Activated naive CD4-positive, alpha-beta T cell treated with anti-CD3 and anti-CD28 coated beads, Interleukin-2, amount 10 ng/mL, durations not matched to agents 5 hours and 36 hours (primary cell): Measurements from ENCODE around the gene ADAMTS4. TPM values are rescaled to one million over a fixed set of nuclear protein-coding genes. Genes with fewer than 3 reads are reported as not detected.

Experiments
- microRNA-seq: library from miRNA; unstranded; fragments of <30 nt; microRNA quantifications from one replicate; pipeline ENCODE4 v1.2.0, GENCODE V29; 2022; ENCODE audit warnings: borderline microRNAs expressed, borderline replicate concordance
- total RNA-seq, 2 experiments: library from RNA; stranded (reverse); gene quantifications; one replicate each; pipeline ENCODE4 v1.2.3, GENCODE V29; 2021

ADAMTS4 gene
- total RNA-seq: 1 to 10 TPM; 1.8 to 1.9 TPM

GRCh38 chr1:161198897-161199431 is at the start of gene ADAMTS4:
Gene ADAMTS4, minus strand, starts transcription at chr1:161199054. Its CDS starts 427 bp downstream, at chr1:161198627.

GRCh38 chr1:161238039-161238473 is 39.2 kb upstream of the ADAMTS4 start, which contains the start of gene NR1I3:
Gene NR1I3, minus strand, starts transcription at chr1:161238203. Its CDS starts 1,638 bp downstream, at chr1:161236565.

GRCh38 chr1:161225534-161226319 is 26.9 kb upstream of the ADAMTS4 start, which contains the start of gene TOMM40L:
Gene TOMM40L, plus strand, starts transcription at chr1:161226060. Its CDS starts 430 bp downstream, at chr1:161226490.

GRCh38 chr1:161215076-161215475 is 16.2 kb upstream of the ADAMTS4 start, which contains the start of gene FCER1G:
Gene FCER1G, plus strand, starts transcription at chr1:161215295. Its CDS starts 27 bp downstream, at chr1:161215322.

GRCh38 chr1:161201836-161202712 is 3.2 kb upstream of the ADAMTS4 start, which contains the start of gene NDUFS2:
Gene NDUFS2, plus strand, starts transcription at chr1:161202367. Its CDS starts 19 bp downstream, at chr1:161202386.

GRCh38 chr1:161177112-161177935 is 21.5 kb downstream of the ADAMTS4 start, which contains the start of gene B4GALT3:
Gene B4GALT3, minus strand, starts transcription at chr1:161177507. Its CDS starts 1,447 bp downstream, at chr1:161176060.

GRCh38 chr1:161165742-161166668 is 32.8 kb downstream of the ADAMTS4 start, which contains the start of gene PPOX:
Gene PPOX, plus strand, starts transcription at chr1:161166426. Its CDS starts 422 bp downstream, at chr1:161166848.

GRCh38 chr1:161159087-161159912 is 39.6 kb downstream of the ADAMTS4 start, which contains the start of gene USP21:
Gene USP21, plus strand, starts transcription at chr1:161159500. Its CDS starts 1,141 bp downstream, at chr1:161160641.

GRCh38 chr1:161153682-161154337 is 45.0 kb downstream of the ADAMTS4 start, which contains the start of gene UFC1:
Gene UFC1, plus strand, starts transcription at chr1:161153978. Its CDS starts 20 bp downstream, at chr1:161153998.

Small RNAs within 50 kb of the gene (microRNA-seq; reads per million reads assigned to microRNA genes)
- not detected for gene MIR5187

Other genes starting within 250 kb of the ADAMTS4 start
- not detected for gene ITLN2, start 244.2 kb downstream of the ADAMTS4 start, total RNA-seq
- 10 to 100 TPM; 16.2 to 20.7 TPM for gene F11R, start 177.9 kb downstream of the ADAMTS4 start, total RNA-seq
- gene TSTD1, start 160.1 kb downstream of the ADAMTS4 start, total RNA-seq: 10 to 100 TPM; 60.7 to 63.0 TPM
- 10 to 100 TPM; 62.5 to 63.9 TPM for gene USF1, start 153.1 kb downstream of the ADAMTS4 start, total RNA-seq
- gene ARHGAP30, start 129.2 kb downstream of the ADAMTS4 start, total RNA-seq: 100 to 1,000 TPM; 304 to 324 TPM
- gene NECTIN4, start 109.5 kb downstream of the ADAMTS4 start, total RNA-seq: not detected
- under 1 TPM; 0.58 to 0.63 TPM for gene KLHDC9, start 100.7 kb downstream of the ADAMTS4 start, total RNA-seq
- 10 to 100 TPM; 47.2 to 48.3 TPM for gene PFDN2, start 81.0 kb downstream of the ADAMTS4 start, total RNA-seq
- 10 to 100 TPM; 38.3 to 39.0 TPM for gene NIT1, start 80.9 kb downstream of the ADAMTS4 start, total RNA-seq
- 10 to 100 TPM; 30.2 to 35.5 TPM for gene DEDD, start 66.4 kb downstream of the ADAMTS4 start, total RNA-seq
- gene UFC1, start 45.1 kb downstream of the ADAMTS4 start, total RNA-seq: 100 to 1,000 TPM; 123 to 125 TPM
- 10 to 100 TPM; 31.2 to 35.6 TPM for gene USP21, start 39.6 kb downstream of the ADAMTS4 start, total RNA-seq
- gene PPOX, start 32.6 kb downstream of the ADAMTS4 start, total RNA-seq: 10 to 100 TPM; 35.8 to 39.2 TPM
- 10 to 100 TPM; 43.6 to 52.2 TPM for gene B4GALT3, start 21.5 kb downstream of the ADAMTS4 start, total RNA-seq
- 10 to 100 TPM; 82.5 to 90.4 TPM for gene NDUFS2, start 3.3 kb upstream of the ADAMTS4 start, total RNA-seq
- 1 to 10 TPM; 2.7 to 2.9 TPM for gene FCER1G, start 16.2 kb upstream of the ADAMTS4 start, total RNA-seq
- not detected for gene APOA2, start 24.6 kb upstream of the ADAMTS4 start, total RNA-seq
- 10 to 100 TPM; 19.6 to 20.4 TPM for gene TOMM40L, start 27.0 kb upstream of the ADAMTS4 start, total RNA-seq
- gene NR1I3, start 39.1 kb upstream of the ADAMTS4 start, total RNA-seq: not detected
- gene PCP4L1, start 59.7 kb upstream of the ADAMTS4 start, total RNA-seq: under 1 TPM; 0.26 to 0.71 TPM
- 1 to 10 TPM; 4.8 to 6.1 TPM for gene MPZ, start 110.9 kb upstream of the ADAMTS4 start, total RNA-seq
- 100 to 1,000 TPM; 148 to 153 TPM for gene SDHC, start 115.3 kb upstream of the ADAMTS4 start, total RNA-seq
- not detected for gene CFAP126, start 168.8 kb upstream of the ADAMTS4 start, total RNA-seq